WTC11 (cell line): ENCODE measurements around the gene CLEC16A. TPM values are rescaled to one million over a fixed set of nuclear protein-coding genes. Genes with fewer than 3 reads are reported as not detected.

Source experiments
- ATAC-seq: fragments of 200-7000 bp; cut with Tn5 transposase; 2 replicates; pipeline ENCODE4 v1.10.0; 2021; ENCODE audit warnings: mild to moderate bottlenecking, moderate library complexity
- CTCF ChIA-PET: fragments of 300-600 bp; sonication (Branson Sonifier 250); formaldehyde crosslinking; loops from one replicate; lab custom pipeline; 2021; ENCODE audit warnings: antibody characterized with exemption; lab: Charles Lee
- POLR2A ChIA-PET: fragments of 350-600 bp; sonication (Branson Sonifier 250); formaldehyde crosslinking; loops from one replicate; lab custom pipeline; 2021; ENCODE audit warnings: antibody characterized with exemption; lab: Charles Lee
- DNase-seq: peaks from one replicate; pipeline ENCODE4 v3.0.0; 2021; ENCODE audit warnings: low spot score
- H3K27ac Mint-ChIP-seq: 2 replicates; pipeline ENCODE4 v1.8.0; 2021; ENCODE audit warnings: mixed read lengths
- H3K27me3 Mint-ChIP-seq: 2 replicates; pipeline ENCODE4 v1.8.0; 2021; ENCODE audit warnings: low read depth, mild to moderate bottlenecking, moderate library complexity, mixed read lengths
- H3K36me3 Mint-ChIP-seq: 2 replicates; pipeline ENCODE4 v1.8.0; 2021; ENCODE audit warnings: mixed read lengths
- H3K4me1 Mint-ChIP-seq: 2 replicates; pipeline ENCODE4 v1.8.0; 2022; ENCODE audit warnings: mixed read lengths
- H3K4me3 Mint-ChIP-seq: 2 replicates; pipeline ENCODE4 v1.8.0; 2021; ENCODE audit warnings: mild to moderate bottlenecking, moderate library complexity, mixed read lengths
- H3K9me3 Mint-ChIP-seq: 2 replicates; pipeline ENCODE4 v1.8.0; 2021; ENCODE audit warnings: mixed read lengths
- JAZF1 ChIP-seq: fragments of 250-450 bp; sonication (Bioruptor Pico); IDR thresholded peaks from 2 replicates; pipeline ENCODE4 v1.9.0; 2021; ENCODE audit warnings: moderate library complexity, mild to moderate bottlenecking, inconsistent platforms
- MYBL2 ChIP-seq: sonication (generic); formaldehyde crosslinking; IDR thresholded peaks from 2 replicates; pipeline ENCODE4 v1.8.1; 2023; ENCODE audit warnings: mild to moderate bottlenecking, moderate library complexity, missing genetic modification reagents
- TP53 ChIP-seq: sonication (generic); formaldehyde crosslinking; IDR thresholded peaks from 2 replicates; pipeline ENCODE4 v1.8.1; 2023; ENCODE audit warnings: mild to moderate bottlenecking, missing genetic modification reagents
- ZNF138 ChIP-seq: sonication (generic); formaldehyde crosslinking; conservative IDR thresholded peaks from 2 replicates; pipeline ENCODE4 v1.8.1; 2022; ENCODE audit warnings: mild to moderate bottlenecking, moderate library complexity, missing genetic modification reagents
- ZNF219 ChIP-seq: sonication (generic); formaldehyde crosslinking; IDR thresholded peaks from 2 replicates; pipeline ENCODE4 v1.8.0; 2023; ENCODE audit warnings: missing genetic modification reagents, mild to moderate bottlenecking, borderline replicate concordance
- ZNF263 ChIP-seq: sonication (generic); formaldehyde crosslinking; IDR thresholded peaks from 2 replicates; pipeline ENCODE4 v1.8.1; 2022; ENCODE audit warnings: low read depth, mild to moderate bottlenecking, moderate library complexity, missing genetic modification reagents
- total RNA-seq: library from RNA; stranded (reverse); gene quantifications from 3 replicates; pipeline ENCODE4 v1.2.3, GENCODE V29; 2021
- TF ChIP-seq, protein P1 (sequence below): fragments of 250-450 bp; sonication (Bioruptor Pico); IDR thresholded peaks from 2 replicates; pipeline ENCODE4 v1.9.0; 2021; ENCODE audit warnings: mild to moderate bottlenecking
- TF ChIP-seq, protein P2 (sequence below): fragments of 250-450 bp; sonication (Bioruptor Pico); IDR thresholded peaks from 2 replicates; pipeline ENCODE4 v1.9.0; 2021; ENCODE audit warnings: moderate library complexity, mild to moderate bottlenecking, inconsistent platforms, borderline replicate concordance
- TF ChIP-seq, protein P3 (sequence below): fragments of 200-600 bp; IDR thresholded peaks from 2 replicates; pipeline ENCODE4 v1.8.0; 2022; ENCODE audit warnings: antibody characterized with exemption
- TF ChIP-seq, protein P4 (sequence below): sonication (generic); formaldehyde crosslinking; IDR thresholded peaks from 2 replicates; pipeline ENCODE4 v1.8.1; 2023; ENCODE audit warnings: mild to moderate bottlenecking, missing genetic modification reagents, borderline replicate concordance
- TF ChIP-seq, protein P5 (sequence below): sonication (generic); formaldehyde crosslinking; IDR thresholded peaks from 2 replicates; pipeline ENCODE4 v1.8.1; 2023; ENCODE audit warnings: mild to moderate bottlenecking, missing genetic modification reagents
- TF ChIP-seq, protein P6 (sequence below): sonication (generic); formaldehyde crosslinking; IDR thresholded peaks from 2 replicates; pipeline ENCODE4 v1.8.0; 2022; ENCODE audit warnings: mild to moderate bottlenecking, missing genetic modification reagents
- TF ChIP-seq, protein P7 (sequence below): sonication (generic); formaldehyde crosslinking; IDR thresholded peaks from 2 replicates; pipeline ENCODE4 v1.8.1; 2023; ENCODE audit warnings: mild to moderate bottlenecking, missing genetic modification reagents, moderate library complexity

The CLEC16A gene
- total RNA-seq, 1 experiment from 2014 or later: 14.4 TPM

DNA sequence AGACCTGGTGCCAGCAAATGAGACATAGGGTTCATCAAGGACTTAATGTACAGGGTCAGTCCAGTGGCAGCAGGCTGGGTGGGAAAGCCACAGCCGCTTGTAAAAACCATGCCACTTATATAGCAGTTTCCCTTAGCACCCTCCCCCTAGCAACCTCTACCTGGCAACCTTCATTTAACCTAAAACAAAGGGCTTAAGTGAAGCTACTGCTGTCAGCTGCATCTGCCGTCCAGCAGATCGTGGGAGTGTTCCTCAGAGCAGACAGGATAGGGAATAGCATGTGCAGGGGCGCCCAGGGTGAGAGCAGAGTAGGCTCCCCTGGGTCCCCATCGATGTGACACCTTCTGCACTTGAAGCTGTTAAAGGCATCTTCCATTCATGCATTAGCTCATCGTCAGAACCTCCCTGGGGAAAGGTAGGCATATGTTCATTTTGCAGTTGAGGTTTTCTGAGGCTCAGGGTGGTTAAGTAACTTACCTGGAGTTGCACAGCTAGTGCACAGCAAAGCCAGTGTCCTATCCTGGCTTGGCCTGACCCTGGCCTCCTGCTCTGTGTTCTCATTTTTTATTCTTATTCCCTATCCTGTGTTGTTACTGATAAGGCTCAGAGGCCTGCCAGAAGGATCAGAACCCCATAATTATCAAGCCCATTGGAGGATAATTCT lies 199.1 kb downstream of the CLEC16A start:
- CTCF ChIA-PET: interaction anchor here (0.9 to 2.0 kb wide), 4 partner anchors 112 to 253 kb away, joined by 3 to 12 read pairs (median 4); partner anchors contain the start of gene SOCS1
- ATAC-seq: no peak

More for the DNA sequence above, 199.1 kb downstream of the CLEC16A start:
- POLR2A ChIA-PET: no interaction called here
- DNase-seq: no peak
- H3K27me3 Mint-ChIP-seq: no peaks in the 10 kb centered on the region
- peaks cover 21% of the 10 kb centered on the region for H3K4me1 Mint-ChIP-seq
- no peaks in the 10 kb centered on the region for H3K36me3 Mint-ChIP-seq
- H3K27ac Mint-ChIP-seq: no peak overlapping the region
- no peaks in the 10 kb centered on the region for H3K9me3 Mint-ChIP-seq
- TF ChIP-seq, protein P1, sequence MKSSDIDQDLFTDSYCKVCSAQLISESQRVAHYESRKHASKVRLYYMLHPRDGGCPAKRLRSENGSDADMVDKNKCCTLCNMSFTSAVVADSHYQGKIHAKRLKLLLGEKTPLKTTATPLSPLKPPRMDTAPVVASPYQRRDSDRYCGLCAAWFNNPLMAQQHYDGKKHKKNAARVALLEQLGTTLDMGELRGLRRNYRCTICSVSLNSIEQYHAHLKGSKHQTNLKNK (CRISPR knock-in tag): no peak
- TF ChIP-seq, protein P2, sequence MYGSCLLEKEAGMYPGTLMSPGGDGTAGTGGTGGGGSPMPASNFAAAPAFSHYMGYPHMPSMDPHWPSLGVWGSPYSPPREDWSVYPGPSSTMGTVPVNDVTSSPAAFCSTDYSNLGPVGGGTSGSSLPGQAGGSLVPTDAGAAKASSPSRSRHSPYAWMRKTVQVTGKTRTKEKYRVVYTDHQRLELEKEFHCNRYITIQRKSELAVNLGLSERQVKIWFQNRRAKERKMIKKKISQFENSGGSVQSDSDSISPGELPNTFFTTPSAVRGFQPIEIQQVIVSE (CRISPR knock-in tag): no peak
- TF ChIP-seq, protein P3, sequence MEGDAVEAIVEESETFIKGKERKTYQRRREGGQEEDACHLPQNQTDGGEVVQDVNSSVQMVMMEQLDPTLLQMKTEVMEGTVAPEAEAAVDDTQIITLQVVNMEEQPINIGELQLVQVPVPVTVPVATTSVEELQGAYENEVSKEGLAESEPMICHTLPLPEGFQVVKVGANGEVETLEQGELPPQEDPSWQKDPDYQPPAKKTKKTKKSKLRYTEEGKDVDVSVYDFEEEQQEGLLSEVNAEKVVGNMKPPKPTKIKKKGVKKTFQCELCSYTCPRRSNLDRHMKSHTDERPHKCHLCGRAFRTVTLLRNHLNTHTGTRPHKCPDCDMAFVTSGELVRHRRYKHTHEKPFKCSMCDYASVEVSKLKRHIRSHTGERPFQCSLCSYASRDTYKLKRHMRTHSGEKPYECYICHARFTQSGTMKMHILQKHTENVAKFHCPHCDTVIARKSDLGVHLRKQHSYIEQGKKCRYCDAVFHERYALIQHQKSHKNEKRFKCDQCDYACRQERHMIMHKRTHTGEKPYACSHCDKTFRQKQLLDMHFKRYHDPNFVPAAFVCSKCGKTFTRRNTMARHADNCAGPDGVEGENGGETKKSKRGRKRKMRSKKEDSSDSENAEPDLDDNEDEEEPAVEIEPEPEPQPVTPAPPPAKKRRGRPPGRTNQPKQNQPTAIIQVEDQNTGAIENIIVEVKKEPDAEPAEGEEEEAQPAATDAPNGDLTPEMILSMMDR: no peak
- no peak for TF ChIP-seq TP53
- TF ChIP-seq ZNF138 (CRISPR knock-in tag): no peak
- TF ChIP-seq, protein P4, sequence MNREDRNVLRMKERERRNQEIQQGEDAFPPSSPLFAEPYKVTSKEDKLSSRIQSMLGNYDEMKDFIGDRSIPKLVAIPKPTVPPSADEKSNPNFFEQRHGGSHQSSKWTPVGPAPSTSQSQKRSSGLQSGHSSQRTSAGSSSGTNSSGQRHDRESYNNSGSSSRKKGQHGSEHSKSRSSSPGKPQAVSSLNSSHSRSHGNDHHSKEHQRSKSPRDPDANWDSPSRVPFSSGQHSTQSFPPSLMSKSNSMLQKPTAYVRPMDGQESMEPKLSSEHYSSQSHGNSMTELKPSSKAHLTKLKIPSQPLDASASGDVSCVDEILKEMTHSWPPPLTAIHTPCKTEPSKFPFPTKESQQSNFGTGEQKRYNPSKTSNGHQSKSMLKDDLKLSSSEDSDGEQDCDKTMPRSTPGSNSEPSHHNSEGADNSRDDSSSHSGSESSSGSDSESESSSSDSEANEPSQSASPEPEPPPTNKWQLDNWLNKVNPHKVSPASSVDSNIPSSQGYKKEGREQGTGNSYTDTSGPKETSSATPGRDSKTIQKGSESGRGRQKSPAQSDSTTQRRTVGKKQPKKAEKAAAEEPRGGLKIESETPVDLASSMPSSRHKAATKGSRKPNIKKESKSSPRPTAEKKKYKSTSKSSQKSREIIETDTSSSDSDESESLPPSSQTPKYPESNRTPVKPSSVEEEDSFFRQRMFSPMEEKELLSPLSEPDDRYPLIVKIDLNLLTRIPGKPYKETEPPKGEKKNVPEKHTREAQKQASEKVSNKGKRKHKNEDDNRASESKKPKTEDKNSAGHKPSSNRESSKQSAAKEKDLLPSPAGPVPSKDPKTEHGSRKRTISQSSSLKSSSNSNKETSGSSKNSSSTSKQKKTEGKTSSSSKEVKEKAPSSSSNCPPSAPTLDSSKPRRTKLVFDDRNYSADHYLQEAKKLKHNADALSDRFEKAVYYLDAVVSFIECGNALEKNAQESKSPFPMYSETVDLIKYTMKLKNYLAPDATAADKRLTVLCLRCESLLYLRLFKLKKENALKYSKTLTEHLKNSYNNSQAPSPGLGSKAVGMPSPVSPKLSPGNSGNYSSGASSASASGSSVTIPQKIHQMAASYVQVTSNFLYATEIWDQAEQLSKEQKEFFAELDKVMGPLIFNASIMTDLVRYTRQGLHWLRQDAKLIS (CRISPR knock-in tag): no peak
- TF ChIP-seq, protein P5, sequence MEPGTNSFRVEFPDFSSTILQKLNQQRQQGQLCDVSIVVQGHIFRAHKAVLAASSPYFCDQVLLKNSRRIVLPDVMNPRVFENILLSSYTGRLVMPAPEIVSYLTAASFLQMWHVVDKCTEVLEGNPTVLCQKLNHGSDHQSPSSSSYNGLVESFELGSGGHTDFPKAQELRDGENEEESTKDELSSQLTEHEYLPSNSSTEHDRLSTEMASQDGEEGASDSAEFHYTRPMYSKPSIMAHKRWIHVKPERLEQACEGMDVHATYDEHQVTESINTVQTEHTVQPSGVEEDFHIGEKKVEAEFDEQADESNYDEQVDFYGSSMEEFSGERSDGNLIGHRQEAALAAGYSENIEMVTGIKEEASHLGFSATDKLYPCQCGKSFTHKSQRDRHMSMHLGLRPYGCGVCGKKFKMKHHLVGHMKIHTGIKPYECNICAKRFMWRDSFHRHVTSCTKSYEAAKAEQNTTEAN (CRISPR knock-in tag): no peak
- TF ChIP-seq, protein P6, sequence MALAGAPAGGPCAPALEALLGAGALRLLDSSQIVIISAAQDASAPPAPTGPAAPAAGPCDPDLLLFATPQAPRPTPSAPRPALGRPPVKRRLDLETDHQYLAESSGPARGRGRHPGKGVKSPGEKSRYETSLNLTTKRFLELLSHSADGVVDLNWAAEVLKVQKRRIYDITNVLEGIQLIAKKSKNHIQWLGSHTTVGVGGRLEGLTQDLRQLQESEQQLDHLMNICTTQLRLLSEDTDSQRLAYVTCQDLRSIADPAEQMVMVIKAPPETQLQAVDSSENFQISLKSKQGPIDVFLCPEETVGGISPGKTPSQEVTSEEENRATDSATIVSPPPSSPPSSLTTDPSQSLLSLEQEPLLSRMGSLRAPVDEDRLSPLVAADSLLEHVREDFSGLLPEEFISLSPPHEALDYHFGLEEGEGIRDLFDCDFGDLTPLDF: no peak
- no peak for TF ChIP-seq ZNF219
- no peak for TF ChIP-seq ZNF263 (CRISPR knock-in tag)
- TF ChIP-seq JAZF1 (CRISPR knock-in tag): no peak
- TF ChIP-seq MYBL2 (CRISPR knock-in tag): no peak
- TF ChIP-seq, protein P7, sequence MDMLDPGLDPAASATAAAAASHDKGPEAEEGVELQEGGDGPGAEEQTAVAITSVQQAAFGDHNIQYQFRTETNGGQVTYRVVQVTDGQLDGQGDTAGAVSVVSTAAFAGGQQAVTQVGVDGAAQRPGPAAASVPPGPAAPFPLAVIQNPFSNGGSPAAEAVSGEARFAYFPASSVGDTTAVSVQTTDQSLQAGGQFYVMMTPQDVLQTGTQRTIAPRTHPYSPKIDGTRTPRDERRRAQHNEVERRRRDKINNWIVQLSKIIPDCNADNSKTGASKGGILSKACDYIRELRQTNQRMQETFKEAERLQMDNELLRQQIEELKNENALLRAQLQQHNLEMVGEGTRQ (CRISPR knock-in tag): no peak
- H3K4me3 Mint-ChIP-seq: no peak overlapping the region
